Measurements from ENCODE around the gene ARAP1.

The ARAP1 gene

GRCh38 chr11:72635309-72635915 lies 116.8 kb downstream of the ARAP1 start:
- Mint-ChIP-seq H3K36me3 (no peaks in the 10 kb centered on the region), H3K9me3 (no peaks in the 10 kb centered on the region), H3K4me3 (no peak overlapping the region), H3K27me3 (peaks cover 21% of the 10 kb centered on the region), H3K4me1 (peaks cover 3% of the 10 kb centered on the region), H3K27ac (no peak overlapping the region)
- no peak for DNase-seq (ENCODE audit: low spot score in 2 of 2)
- ATAC-seq (ENCODE audit: low read depth), result no peak
